Gastroesophageal sphincter (tissue), 3 donors: ENCODE measurements around the gene BRK1.
"Not testable (repeated sequence)": the region's sequence is repeated elsewhere in the genome, so short reads cannot be mapped to it uniquely, and the experiment has no call there.

Experiments used
- CTCF ChIP-seq, 4 experiments: fragments of 200-600 bp in 2 of 4; fragments of 450-650 bp in 2 of 4; sonication (generic) in 1 of 4; IDR thresholded peaks; one replicate each; pipeline ENCODE4 v1.5.1; 2017 to 2019; ENCODE audit warnings: antibody characterized with exemption in 4 of 4, mild to moderate bottlenecking in 2 of 4, moderate library complexity in 2 of 4
- EP300 ChIP-seq: sonication (generic); formaldehyde crosslinking; IDR thresholded peaks from one replicate; pipeline ENCODE4 v1.6.1; 2017; ENCODE audit warnings: antibody characterized with exemption, mild to moderate bottlenecking

- not testable (repeated sequence) for TF ChIP-seq CTCF (IDR thresholded peaks at IDR 0.05); EP300
These were observed 20.4 kb downstream of the BRK1 start for GRCh38 chr3:10135872-10136271.
